Effector memory CD4-positive, alpha-beta T cell (primary cell): Measurements from ENCODE around the gene S1PR4.
"Not testable (repeated sequence)": the region's sequence is repeated elsewhere in the genome, so short reads cannot be mapped to it uniquely, and the experiment has no call there.

Experiments used
- DNase-seq, 3 donors: peaks; one replicate each; pipeline ENCODE4 v3.0.0-alpha.2; 2020
- H3K27ac ChIP-seq: 2 replicates; pipeline ENCODE4 v1.7.0; 2013; ENCODE audit warnings: mild to moderate bottlenecking, low read length, moderate library complexity; ENCODE audit not compliant: insufficient read depth, poor library complexity, severe bottlenecking
- H3K27me3 ChIP-seq: replicated peaks from 2 replicates; pipeline ENCODE4 v1.7.0; 2013; ENCODE audit warnings: mild to moderate bottlenecking, low read length; ENCODE audit not compliant: insufficient read depth, control insufficient read depth, poor library complexity, severe bottlenecking
- H3K36me3 ChIP-seq: 2 replicates; pipeline ENCODE4 v1.7.0; 2013; ENCODE audit warnings: mild to moderate bottlenecking, low read length, moderate library complexity; ENCODE audit not compliant: control insufficient read depth, insufficient read depth
- H3K4me1 ChIP-seq: 2 replicates; pipeline ENCODE4 v1.7.0; 2013; ENCODE audit warnings: low read length, mild to moderate bottlenecking; ENCODE audit not compliant: control insufficient read depth, insufficient read depth, poor library complexity, severe bottlenecking
- H3K4me3 ChIP-seq: 2 replicates; pipeline ENCODE4 v1.7.0; 2013; ENCODE audit warnings: low read length, low read depth, mild to moderate bottlenecking; ENCODE audit not compliant: insufficient read depth, poor library complexity, severe bottlenecking
- H3K9me3 ChIP-seq: 2 replicates; pipeline ENCODE4 v1.7.0; 2013; ENCODE audit warnings: mild to moderate bottlenecking, low read length, moderate library complexity; ENCODE audit not compliant: control insufficient read depth

The S1PR4 gene

DNA sequence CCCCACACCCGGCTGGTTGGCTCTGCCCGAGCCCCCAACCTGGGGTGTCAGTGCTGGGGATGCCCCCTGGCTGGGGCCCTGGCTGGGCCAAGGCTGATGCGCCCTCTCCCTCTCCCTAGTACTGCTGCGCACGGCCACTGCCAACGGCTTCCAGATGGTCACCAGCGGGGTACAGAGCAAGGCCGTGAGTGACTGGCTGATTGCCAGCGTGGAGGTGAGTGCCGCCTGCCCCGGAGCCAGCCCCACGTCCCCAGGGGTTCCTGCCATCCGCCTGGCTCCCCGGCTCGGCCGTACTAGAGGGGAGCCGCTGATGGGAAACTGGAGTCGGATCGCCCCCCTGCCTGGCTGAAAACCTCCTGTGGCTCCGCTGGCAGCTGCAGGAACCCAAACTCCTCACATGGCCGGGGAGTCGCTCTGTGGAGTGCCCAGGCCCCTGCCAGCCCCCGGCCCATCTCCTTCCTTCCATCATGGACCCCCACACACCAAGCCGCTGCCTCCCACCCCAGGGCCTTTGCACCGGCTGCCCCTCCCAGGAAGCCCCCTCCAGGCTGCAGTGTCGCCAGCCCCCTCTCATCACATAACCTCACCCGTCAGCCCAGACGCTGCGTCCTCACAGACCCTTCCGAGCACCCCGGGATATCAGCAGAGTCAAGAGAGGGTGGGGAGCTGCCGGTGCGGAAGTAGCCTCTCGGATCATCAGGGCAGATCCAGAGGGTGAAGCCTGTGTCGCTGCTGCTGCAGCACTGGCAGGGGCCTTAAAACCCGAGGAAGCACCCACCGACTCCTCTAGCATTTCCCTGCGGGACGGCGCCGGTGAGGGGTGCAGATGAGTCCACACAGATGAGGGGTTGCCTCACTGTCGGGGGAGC is 17.7 kb downstream of the S1PR4 start:
- Histone ChIP-seq H3K9me3 (no peaks in the 10 kb centered on the region), H3K36me3 (peaks cover 14% of the 10 kb centered on the region), H3K27ac (no peak overlapping the region), H3K4me3 (no peak overlapping the region), H3K27me3 (no peaks in the 10 kb centered on the region), H3K4me1 (no peaks in the 10 kb centered on the region)
- no peak for DNase-seq

DNA sequence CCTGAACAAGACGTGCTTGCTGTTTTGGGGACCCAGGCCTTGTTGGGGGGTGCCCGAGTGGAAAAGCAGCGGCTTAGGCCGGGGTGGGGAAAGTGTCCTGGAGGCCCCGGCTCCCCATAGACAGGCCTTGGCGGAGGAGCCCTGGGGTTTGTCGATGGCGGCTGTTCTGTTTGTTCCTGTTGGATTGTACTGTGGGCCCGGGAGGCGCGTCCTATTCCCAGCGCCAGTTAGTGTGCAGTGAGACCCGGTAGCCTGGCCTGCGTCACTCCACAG is 18.3 kb downstream of the S1PR4 start:
- H3K9me3 ChIP-seq, result no peaks in the 10 kb centered on the region
- peaks cover 14% of the 10 kb centered on the region for H3K36me3 ChIP-seq
- no peak overlapping the region for H3K4me3 ChIP-seq
- DNase-seq, result no peak
- H3K27ac ChIP-seq, result no peak overlapping the region
- H3K27me3 ChIP-seq, result no peaks in the 10 kb centered on the region
- no peaks in the 10 kb centered on the region for H3K4me1 ChIP-seq

DNA sequence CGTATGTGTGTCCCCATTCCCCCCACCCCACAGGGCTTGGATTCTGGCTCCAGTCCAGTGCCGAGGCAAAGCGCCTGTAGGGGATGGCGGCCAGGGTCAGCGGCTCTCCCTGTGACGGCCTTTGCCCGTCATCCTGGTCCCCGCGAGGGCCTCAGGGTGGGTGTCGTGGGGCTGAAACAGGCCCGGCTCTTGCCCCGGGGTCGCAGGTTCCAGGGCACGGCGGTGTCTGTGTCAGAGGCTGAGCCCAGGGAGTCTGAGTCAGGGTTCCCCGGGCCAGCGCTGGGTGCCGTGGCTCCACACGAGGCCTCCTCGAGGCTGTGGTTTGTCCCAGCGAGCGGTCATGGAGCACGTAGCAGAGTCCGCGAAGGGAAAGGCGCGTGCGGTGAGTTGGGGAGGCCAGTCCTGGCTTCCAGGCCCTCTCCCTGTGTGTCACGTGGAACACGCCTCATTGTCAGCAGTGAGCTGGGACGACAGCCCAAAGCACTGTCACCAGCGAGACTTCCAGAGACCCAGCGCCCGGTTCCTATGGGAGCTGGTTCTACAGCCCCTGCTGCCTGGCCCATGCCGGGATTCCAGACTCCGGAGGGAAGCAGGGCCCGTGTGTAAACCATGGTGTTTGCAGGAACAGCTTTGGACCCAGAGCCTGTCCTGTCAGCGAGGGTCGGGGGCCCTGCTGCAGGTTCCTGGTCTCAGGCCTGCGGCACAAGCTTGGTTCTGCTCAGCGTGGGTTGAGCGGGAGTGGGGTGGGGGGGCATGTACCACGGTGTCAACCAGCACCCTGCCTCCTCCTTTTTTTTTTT is 20.5 kb downstream of the S1PR4 start:
- no peak overlapping the region for H3K27ac ChIP-seq
- H3K4me1 ChIP-seq, result no peaks in the 10 kb centered on the region
- H3K27me3 ChIP-seq, result no peaks in the 10 kb centered on the region
- DNase-seq, result no peak
- no peak overlapping the region for H3K4me3 ChIP-seq
- no peaks in the 10 kb centered on the region for H3K9me3 ChIP-seq
- H3K36me3 ChIP-seq, result peaks cover 11% of the 10 kb centered on the region

DNA sequence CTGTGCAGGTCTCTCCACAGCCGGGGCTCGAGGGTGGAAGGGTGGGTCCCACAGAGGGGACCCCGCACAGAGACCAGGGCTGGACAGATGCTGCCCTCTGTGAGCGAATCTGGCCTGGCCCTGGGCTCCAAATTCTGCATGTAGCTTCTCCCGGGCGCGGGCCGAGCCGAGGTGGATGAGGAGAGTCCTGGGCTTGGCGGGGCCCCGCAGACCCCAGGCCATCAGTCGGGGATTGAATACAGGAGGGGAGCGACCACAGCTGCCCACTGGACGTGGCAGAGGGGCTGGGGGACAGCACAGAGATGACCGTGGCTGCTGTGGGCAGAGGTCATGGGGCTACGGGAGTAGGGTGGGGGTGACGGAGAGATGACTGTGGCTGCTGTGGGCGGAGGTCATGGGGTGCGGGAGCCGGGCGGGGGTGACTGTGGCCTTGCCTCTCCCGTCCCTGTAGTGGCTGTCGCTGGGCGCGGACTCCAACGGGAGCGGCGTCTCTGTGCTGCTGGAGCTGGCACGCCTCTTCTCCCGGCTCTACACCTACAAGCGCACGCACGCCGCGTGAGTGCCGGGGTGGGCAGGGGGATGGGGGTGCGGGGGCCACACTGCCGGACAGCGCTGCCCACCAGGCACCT is 22.6 kb downstream of the S1PR4 start:
- Histone ChIP-seq H3K4me1 (no peaks in the 10 kb centered on the region), H3K27me3 (no peaks in the 10 kb centered on the region), H3K4me3 (no peak overlapping the region), H3K36me3 (peaks cover 19% of the 10 kb centered on the region), H3K27ac (no peak overlapping the region), H3K9me3 (no peaks in the 10 kb centered on the region)
- DNase-seq, result no peak

DNA sequence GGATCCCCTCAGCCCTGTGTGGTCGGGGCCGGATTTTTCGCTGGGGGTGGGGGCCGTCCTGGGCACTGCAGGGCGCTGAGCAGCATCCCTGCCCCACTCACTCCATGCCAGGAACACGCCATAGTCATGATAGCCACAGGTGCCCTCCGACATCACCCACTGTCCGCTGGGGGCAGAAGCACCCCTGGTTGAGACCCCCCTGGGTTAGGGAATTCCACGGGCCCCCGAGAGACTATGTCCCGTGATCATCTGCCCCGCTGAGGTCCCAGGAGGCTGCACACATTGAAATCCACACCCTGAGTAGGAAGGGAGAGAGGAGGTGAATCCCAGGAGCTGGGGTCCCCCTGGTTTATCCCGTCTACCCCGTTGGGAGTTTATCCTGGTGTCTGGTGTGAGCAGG is 23.3 kb downstream of the S1PR4 start:
- peaks cover 21% of the 10 kb centered on the region for H3K36me3 ChIP-seq
- no peak overlapping the region for H3K27ac ChIP-seq
- no peaks in the 10 kb centered on the region for H3K27me3 ChIP-seq
- H3K4me3 ChIP-seq, result no peak overlapping the region
- DNase-seq, result no peak
- no peaks in the 10 kb centered on the region for H3K4me1 ChIP-seq
- no peaks in the 10 kb centered on the region for H3K9me3 ChIP-seq

DNA sequence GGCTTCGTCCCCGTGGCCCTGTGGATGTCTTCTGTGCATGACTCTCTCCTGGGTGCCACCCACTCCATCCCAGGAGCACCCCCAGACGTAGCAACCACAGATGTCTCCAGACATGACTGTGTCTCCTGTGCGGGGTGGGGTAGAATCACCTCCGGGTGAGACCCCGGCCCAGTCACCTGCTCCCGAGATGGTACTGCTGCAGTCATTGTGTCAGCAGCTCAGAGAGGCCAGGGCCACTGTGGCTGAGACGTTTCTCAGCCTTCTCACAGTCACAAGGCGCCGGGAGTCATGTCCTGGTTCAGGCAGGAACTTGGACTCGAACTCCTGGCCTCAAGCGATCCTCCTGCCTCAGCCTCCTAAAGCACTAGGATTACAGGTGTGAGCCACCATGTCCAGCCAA is 23.8 kb downstream of the S1PR4 start:
- no peak overlapping the region for H3K27ac ChIP-seq
- H3K27me3 ChIP-seq, result no peaks in the 10 kb centered on the region
- no peaks in the 10 kb centered on the region for H3K9me3 ChIP-seq
- no peak for DNase-seq
- H3K4me1 ChIP-seq, result no peaks in the 10 kb centered on the region
- H3K36me3 ChIP-seq, result peaks cover 25% of the 10 kb centered on the region
- no peak overlapping the region for H3K4me3 ChIP-seq

DNA sequence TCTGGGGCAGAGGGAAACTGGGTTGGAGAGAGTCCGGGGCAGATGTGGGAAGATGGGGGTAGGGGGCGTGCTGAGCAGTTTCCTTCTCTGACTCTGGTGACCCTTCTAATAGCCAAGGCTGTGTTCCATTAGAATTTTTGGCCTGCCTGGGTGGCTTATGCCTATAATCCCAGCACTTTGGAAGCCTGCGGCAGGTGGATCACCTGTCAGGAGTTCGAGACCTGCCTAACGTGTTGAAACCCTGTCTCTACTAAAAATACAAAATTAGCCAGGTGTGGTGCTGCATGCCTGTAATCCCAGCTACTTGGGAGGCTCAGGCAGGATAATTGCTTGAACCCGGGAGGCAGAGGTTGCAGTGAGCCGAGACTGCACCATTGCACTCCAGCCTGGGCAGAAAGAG is 24.3 kb downstream of the S1PR4 start:
- H3K4me1 ChIP-seq, H3K27me3 ChIP-seq, H3K9me3 ChIP-seq, DNase-seq, H3K27ac ChIP-seq, H3K4me3 ChIP-seq: not testable (repeated sequence)
- peaks cover 30% of the 10 kb centered on the region for H3K36me3 ChIP-seq

DNA sequence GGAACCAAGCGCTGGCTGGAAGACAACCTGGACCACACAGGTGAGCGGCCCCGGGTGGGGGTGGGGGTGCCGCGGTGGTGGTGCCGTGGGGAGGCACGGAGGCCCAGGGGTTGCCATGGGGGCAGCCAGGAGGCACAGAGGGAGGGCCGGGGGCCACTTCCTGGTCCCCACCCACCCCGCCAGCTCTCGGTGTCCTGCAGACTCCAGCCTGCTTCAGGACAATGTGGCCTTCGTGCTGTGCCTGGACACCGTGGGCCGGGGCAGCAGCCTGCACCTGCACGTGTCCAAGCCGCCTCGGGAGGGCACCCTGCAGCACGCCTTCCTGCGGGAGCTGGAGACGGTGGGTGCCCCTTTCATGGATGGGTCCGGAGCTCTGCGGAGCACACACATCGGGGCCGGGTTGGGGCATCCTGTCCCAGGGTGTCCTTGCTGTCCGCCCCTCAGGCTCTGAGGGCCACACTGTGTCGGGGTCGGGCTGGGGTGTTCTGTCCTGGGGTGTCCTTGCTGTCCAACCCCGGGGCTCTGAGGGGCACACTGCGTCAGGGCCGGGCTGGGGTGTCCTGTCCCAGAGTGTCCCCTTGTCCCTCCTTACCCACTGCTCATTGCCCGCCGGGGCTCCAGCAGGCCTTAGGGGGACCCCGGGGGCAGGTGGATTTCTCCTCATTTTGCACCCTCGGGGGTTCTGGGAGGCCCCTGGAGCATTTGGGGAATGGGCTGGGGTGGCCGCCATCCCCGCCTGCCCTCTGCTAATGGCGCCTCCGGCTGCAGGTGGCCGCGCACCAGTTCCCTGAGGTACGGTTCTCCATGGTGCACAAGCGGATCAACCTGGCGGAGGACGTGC is 25.5 kb downstream of the S1PR4 start:
- no peaks in the 10 kb centered on the region for H3K9me3 ChIP-seq
- no peak overlapping the region for H3K27ac ChIP-seq
- H3K36me3 ChIP-seq, result peaks cover 33% of the 10 kb centered on the region
- H3K27me3 ChIP-seq, result no peaks in the 10 kb centered on the region
- no peaks in the 10 kb centered on the region for H3K4me1 ChIP-seq
- DNase-seq, result no peak
- no peak overlapping the region for H3K4me3 ChIP-seq

DNA sequence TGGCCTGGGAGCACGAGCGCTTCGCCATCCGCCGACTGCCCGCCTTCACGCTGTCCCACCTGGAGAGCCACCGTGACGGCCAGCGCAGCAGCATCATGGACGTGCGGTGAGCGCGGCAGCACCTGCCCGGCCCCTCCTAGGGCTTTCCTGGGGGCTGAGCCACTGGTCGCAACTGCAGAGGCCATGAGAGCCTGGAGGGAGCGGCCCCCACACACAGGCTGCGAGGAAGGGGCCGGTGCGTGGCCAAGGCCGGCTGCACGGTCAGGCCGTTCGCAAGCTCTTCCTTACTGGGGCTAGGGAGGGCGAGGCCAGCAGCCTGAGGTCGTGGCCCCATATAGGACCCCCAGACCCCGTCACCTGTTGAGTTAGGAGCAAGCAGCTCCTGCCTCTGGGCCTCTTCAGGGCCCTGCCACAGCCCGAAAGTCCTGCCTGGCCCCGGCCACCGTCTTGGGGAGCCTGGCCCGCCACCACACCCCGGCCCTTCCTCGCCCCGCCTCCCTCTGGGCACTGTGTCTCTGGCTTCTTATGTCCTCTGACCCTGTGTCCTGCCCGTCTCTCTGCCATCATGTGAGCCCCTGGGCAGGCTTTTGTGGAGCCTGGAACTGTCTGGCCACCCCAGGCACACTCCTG is 26.2 kb downstream of the S1PR4 start:
- Histone ChIP-seq H3K9me3 (no peaks in the 10 kb centered on the region), H3K27ac (no peak overlapping the region), H3K36me3 (peaks cover 33% of the 10 kb centered on the region), H3K27me3 (no peaks in the 10 kb centered on the region), H3K4me1 (no peaks in the 10 kb centered on the region), H3K4me3 (no peak overlapping the region)
- DNase-seq, result no peak
